Iris pigment epithelial cell (primary cell): ENCODE data around the gene RABL2A.
"Not testable (repeated sequence)": the region's sequence is repeated elsewhere in the genome, so short reads cannot be mapped to it uniquely, and the experiment has no call there.

Source experiments
- DNase-seq: peaks from one replicate; pipeline ENCODE4 v3.0.0-alpha.2; 2011; ENCODE audit warnings: low read depth

The RABL2A gene

GRCh38 chr2:113609822-113610221, 17.2 kb upstream of the RABL2A start:
- DNase-seq, result not testable (repeated sequence)

- not testable (repeated sequence) for DNase-seq
These were observed 6.1 kb upstream of the RABL2A start for GRCh38 chr2:113621002-113621401.

GRCh38 chr2:113625906-113626305, 1.2 kb upstream of the RABL2A start:
- not testable (repeated sequence) for DNase-seq

GRCh38 chr2:113632849-113633345, 5.8 kb downstream of the RABL2A start:
- DNase-seq, result peak; percentile 16

GRCh38 chr2:113635358-113635757, 8.3 kb downstream of the RABL2A start:
- not testable (repeated sequence) for DNase-seq

- not testable (repeated sequence) for DNase-seq
These were observed 9.2 kb downstream of the RABL2A start for GRCh38 chr2:113636226-113636625.

- not testable (repeated sequence) for DNase-seq
These were observed 11.0 kb downstream of the RABL2A start for GRCh38 chr2:113638084-113638483.

GRCh38 chr2:113646217-113646616, 19.2 kb downstream of the RABL2A start:
- DNase-seq, result peak; percentile 26

GRCh38 chr2:113650834-113651815, 24.1 kb downstream of the RABL2A start:
- not testable (repeated sequence) for DNase-seq

GRCh38 chr2:113652599-113652998, 25.5 kb downstream of the RABL2A start:
- not testable (repeated sequence) for DNase-seq

GRCh38 chr2:113656031-113656624, 29.1 kb downstream of the RABL2A start:
- DNase-seq, result not testable (repeated sequence)

GRCh38 chr2:113657735-113658134, 30.7 kb downstream of the RABL2A start:
- not testable (repeated sequence) for DNase-seq

- not testable (repeated sequence) for DNase-seq
These were observed 36.4 kb downstream of the RABL2A start for GRCh38 chr2:113663285-113664060.

- not testable (repeated sequence) for DNase-seq
These were observed 37.9 kb downstream of the RABL2A start for GRCh38 chr2:113664761-113665533.

GRCh38 chr2:113669013-113669412, 41.9 kb downstream of the RABL2A start:
- DNase-seq, result not testable (repeated sequence)

GRCh38 chr2:113672326-113672932, 45.4 kb downstream of the RABL2A start:
- no peak for DNase-seq

- no peak for DNase-seq
These were observed 48.8 kb downstream of the RABL2A start for GRCh38 chr2:113675875-113676274.

- DNase-seq, result no peak
These were observed 49.7 kb downstream of the RABL2A start for GRCh38 chr2:113676623-113677266.

- peak; percentile 19 for DNase-seq
These were observed 50.3 kb downstream of the RABL2A start for GRCh38 chr2:113677330-113677729.

- DNase-seq, result no peak
These were observed 52.4 kb downstream of the RABL2A start for GRCh38 chr2:113679457-113679856.
